KMS-11 (cell line): ENCODE measurements around the gene ZNF827.

Source experiments
- H2AFZ ChIP-seq: fragments of 200-600 bp; sonication (generic); 2 replicates; pipeline ENCODE4 v1.6.1; 2016; ENCODE audit warnings: antibody characterized with exemption, mixed run types, low read depth
- H3K27ac ChIP-seq: fragments of 200-600 bp; sonication (generic); 2 replicates; pipeline ENCODE4 v1.6.1; 2016; ENCODE audit warnings: mild to moderate bottlenecking, mixed run types
- H3K27me3 ChIP-seq: fragments of 200-600 bp; sonication (generic); 2 replicates; pipeline ENCODE4 v1.6.1; 2017; ENCODE audit warnings: mild to moderate bottlenecking, low read depth, mixed run types, moderate library complexity; ENCODE audit not compliant: insufficient read depth
- H3K36me3 ChIP-seq: fragments of 200-600 bp; sonication (generic); 2 replicates; pipeline ENCODE4 v1.6.1; 2017; ENCODE audit warnings: mild to moderate bottlenecking, mixed run types; ENCODE audit not compliant: insufficient read depth
- H3K4me1 ChIP-seq: fragments of 200-600 bp; sonication (generic); 2 replicates; pipeline ENCODE4 v1.6.1; 2016; ENCODE audit warnings: mild to moderate bottlenecking, low read depth, mixed run types; ENCODE audit not compliant: poor library complexity, severe bottlenecking
- H3K4me2 ChIP-seq: fragments of 200-600 bp; sonication (generic); 2 replicates; pipeline ENCODE4 v1.7.0; 2016; ENCODE audit warnings: mild to moderate bottlenecking, mixed run types
- H3K4me3 ChIP-seq: fragments of 200-600 bp; sonication (generic); IDR thresholded peaks from 2 replicates; pipeline ENCODE4 v1.6.1; 2017; ENCODE audit warnings: low read depth, low read length, mixed read lengths; ENCODE audit not compliant: insufficient read depth
- H3K79me2 ChIP-seq: fragments of 200-600 bp; sonication (generic); 2 replicates; pipeline ENCODE4 v1.6.1; 2016; ENCODE audit warnings: low read depth, mixed run types; ENCODE audit not compliant: insufficient read depth
- H3K9ac ChIP-seq: fragments of 200-600 bp; sonication (generic); 2 replicates; pipeline ENCODE4 v1.6.1; 2016; ENCODE audit warnings: mild to moderate bottlenecking, mixed run types
- H4K20me1 ChIP-seq: fragments of 200-600 bp; sonication (generic); 2 replicates; pipeline ENCODE4 v1.6.1; 2016; ENCODE audit warnings: mild to moderate bottlenecking, mixed run types; ENCODE audit not compliant: insufficient read depth
- CTCF ChIP-seq: fragments of 200-600 bp; sonication (generic); conservative IDR thresholded peaks from 2 replicates; pipeline ENCODE4 v1.6.1; 2017; ENCODE audit warnings: low read depth, mild to moderate bottlenecking, antibody characterized with exemption, low read length, moderate library complexity, mixed read lengths

Gene ZNF827

DNA sequence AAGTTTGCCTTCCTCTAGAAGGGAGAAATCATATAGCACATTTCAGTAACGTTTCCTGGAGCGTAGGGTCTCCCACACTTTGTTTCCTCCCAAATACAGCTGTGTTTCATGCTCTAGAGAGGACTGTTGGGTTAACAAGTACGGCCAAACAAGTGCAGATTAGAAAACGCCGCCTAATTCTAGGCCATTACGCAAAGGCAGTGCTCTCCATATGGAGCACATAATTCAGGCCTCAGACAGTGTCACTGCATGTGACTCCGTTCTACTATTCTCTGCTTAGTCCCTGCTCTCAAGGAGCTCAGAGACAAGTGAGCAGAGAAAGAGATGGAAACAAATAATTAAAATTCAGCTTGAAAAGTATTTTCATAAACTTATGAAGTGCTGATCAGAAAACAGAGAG, 11.6 kb downstream of the ZNF827 start:
- Histone ChIP-seq H4K20me1 (no peaks in the 10 kb centered on the region), H3K27ac (no peak overlapping the region), H3K4me3 (no peak overlapping the region), H3K4me1 (no peaks in the 10 kb centered on the region), H3K27me3 (no peaks in the 10 kb centered on the region), H2AFZ (no peak overlapping the region), H3K79me2 (peaks cover 64% of the 10 kb centered on the region), H3K9ac (no peak overlapping the region), H3K4me2 (no peak overlapping the region), H3K36me3 (no peaks in the 10 kb centered on the region)
- TF ChIP-seq CTCF: no peak

DNA sequence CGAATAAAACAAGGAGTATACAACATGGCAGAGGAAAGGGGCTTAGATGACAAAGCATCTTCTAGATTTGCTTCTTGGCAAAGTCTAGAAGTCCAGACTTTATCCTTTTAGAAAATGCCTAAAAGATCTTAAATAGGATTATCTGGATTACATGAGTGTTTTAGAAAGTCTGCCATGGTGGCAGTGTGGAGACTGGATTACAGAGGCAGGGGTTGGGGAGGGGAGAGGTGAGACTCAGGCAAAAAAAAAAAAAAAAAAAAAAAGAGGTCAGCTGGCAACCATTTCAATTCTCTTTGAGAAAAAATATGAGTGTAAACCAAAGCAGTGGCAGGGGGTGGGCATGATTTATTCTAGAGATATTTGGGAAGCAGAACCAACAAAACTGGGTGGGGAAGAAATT, 17.4 kb downstream of the ZNF827 start:
- Histone ChIP-seq H3K27ac (no peak overlapping the region), H3K36me3 (no peaks in the 10 kb centered on the region), H2AFZ (no peak overlapping the region), H4K20me1 (no peaks in the 10 kb centered on the region), H3K27me3 (no peaks in the 10 kb centered on the region), H3K4me1 (peaks cover 10% of the 10 kb centered on the region), H3K9ac (no peak overlapping the region), H3K4me2 (no peak overlapping the region), H3K4me3 (no peak overlapping the region), H3K79me2 (peaks cover 18% of the 10 kb centered on the region)
- no peak for TF ChIP-seq CTCF

DNA sequence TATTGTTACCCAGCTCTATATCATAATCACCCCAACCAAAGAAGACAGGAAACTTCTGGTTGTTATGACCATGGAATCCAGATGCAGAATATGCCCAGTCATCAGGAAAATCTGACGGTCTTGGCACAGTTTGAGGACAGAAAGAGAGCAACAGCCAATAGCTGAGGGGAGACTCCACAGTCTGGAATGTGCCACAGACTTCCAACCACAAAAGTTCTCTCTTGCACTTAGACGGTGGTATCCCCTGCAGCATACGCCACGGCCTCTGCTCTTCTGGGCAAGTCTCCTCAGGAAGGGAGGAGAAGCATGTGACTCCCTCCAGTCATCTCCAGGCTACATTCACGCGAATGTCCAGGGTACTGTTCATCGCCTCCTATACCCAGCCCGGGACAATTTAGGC, 18.4 kb downstream of the ZNF827 start:
- Histone ChIP-seq H3K27me3 (no peaks in the 10 kb centered on the region), H3K79me2 (peaks cover 7% of the 10 kb centered on the region), H3K9ac (no peak overlapping the region), H4K20me1 (no peaks in the 10 kb centered on the region), H3K4me2 (no peak overlapping the region), H3K4me3 (no peak overlapping the region), H3K4me1 (peaks cover 10% of the 10 kb centered on the region), H2AFZ (no peak overlapping the region), H3K36me3 (no peaks in the 10 kb centered on the region), H3K27ac (no peak overlapping the region)
- TF ChIP-seq CTCF: no peak

DNA sequence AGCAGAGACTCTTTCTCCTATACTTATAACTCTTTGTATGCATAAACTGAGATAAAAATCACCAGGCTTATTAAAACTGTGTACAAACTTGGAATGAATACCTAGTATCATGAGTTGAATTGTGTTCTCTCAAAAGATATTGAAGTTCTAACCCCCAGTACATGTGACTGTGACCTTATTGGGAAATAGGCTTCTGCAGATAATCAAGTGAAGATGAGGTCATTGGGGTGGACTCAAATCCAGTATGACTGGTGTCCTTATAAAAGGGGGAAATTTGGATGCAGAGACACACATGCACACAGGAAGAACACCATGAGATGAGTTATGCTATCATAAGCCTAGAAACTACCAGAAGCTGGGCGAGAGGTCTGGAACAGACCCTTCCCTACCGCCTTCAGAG, 26.2 kb downstream of the ZNF827 start:
- no peaks in the 10 kb centered on the region for H4K20me1 ChIP-seq
- no peaks in the 10 kb centered on the region for H3K27me3 ChIP-seq
- no peak overlapping the region for H3K27ac ChIP-seq
- no peaks in the 10 kb centered on the region for H3K4me1 ChIP-seq
- no peak overlapping the region for H3K9ac ChIP-seq
- no peak overlapping the region for H2AFZ ChIP-seq
- H3K4me3 ChIP-seq: no peak overlapping the region
- H3K4me2 ChIP-seq: no peak overlapping the region
- H3K79me2 ChIP-seq: peaks cover 5% of the 10 kb centered on the region; the same call in 1 of the 2 replicates
- TF ChIP-seq CTCF: no peak
- no peaks in the 10 kb centered on the region for H3K36me3 ChIP-seq
